ENCODE data around the gene TRIM28.

DNA sequence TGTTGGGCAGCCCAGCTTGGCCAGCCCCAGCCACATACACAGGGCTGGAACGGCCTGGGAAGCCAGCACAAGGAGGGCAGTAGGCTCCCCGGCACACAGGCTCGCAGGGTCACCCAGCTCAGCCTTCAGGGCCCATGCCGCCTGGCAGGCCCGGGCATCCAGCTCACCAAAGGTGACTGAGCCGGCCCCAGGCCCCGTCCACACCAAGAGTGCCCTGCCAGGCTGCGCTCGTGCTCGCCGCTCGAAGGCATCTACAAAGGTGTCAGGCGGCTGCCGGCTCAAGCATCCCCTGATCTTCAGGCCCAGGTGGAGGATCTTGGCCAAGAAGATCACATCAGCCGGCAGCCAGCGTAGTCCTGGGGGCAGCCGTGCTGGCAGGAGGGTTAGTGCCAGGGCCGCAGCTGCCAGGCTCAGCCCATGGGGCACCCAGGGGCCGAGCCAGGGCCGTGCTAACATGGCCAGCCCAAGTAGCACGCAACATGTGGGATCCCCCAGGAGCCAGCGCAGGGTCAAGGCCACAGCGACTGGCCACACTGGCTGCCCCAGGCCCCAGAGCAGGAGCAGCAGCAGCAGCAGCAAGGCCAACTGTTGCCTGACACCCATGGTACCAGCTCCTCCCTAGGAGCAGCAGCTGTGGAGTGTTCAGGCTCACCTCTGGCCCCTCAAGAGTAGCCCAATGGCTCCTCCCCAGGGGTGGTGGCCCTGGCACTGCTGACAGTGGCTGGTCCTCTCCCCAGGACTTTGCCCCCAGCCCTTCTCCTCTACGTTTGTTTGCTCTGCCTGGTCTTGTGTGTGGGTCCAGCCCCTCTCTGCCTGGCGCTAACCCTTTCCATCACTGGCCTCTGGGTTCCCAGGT lies 32.3 kb upstream of the TRIM28 start, which contains the start of gene SLC27A5:
- TF ChIP-seq POLR2AphosphoS5 (IDR thresholded peaks at IDR 0.05; ENCODE audit: insufficient read depth, low read depth, low read length) (no peak), POLR2A (IDR thresholded peaks at IDR 0.05; ENCODE audit: low read depth, low read length) (no peak)
- TF ChIP-seq, protein P1, sequence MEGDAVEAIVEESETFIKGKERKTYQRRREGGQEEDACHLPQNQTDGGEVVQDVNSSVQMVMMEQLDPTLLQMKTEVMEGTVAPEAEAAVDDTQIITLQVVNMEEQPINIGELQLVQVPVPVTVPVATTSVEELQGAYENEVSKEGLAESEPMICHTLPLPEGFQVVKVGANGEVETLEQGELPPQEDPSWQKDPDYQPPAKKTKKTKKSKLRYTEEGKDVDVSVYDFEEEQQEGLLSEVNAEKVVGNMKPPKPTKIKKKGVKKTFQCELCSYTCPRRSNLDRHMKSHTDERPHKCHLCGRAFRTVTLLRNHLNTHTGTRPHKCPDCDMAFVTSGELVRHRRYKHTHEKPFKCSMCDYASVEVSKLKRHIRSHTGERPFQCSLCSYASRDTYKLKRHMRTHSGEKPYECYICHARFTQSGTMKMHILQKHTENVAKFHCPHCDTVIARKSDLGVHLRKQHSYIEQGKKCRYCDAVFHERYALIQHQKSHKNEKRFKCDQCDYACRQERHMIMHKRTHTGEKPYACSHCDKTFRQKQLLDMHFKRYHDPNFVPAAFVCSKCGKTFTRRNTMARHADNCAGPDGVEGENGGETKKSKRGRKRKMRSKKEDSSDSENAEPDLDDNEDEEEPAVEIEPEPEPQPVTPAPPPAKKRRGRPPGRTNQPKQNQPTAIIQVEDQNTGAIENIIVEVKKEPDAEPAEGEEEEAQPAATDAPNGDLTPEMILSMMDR (IDR thresholded peaks at IDR 0.05; ENCODE audit: extremely low read depth in 1 of 2, insufficient read depth in 1 of 2, low read depth in 1 of 2, low read length in 2 of 2), result no peak
